HG02678 (cell line): ENCODE results near the gene SLC2A4RG.
A peak's percentile ranks its signal among the peaks of the same experiment; 100 is the strongest.

Experiments
- ATAC-seq: cut with Tn5 transposase; IDR thresholded peaks from one replicate; pipeline ENCODE4 v1.9.1; 2021; ENCODE audit warnings: mild to moderate bottlenecking, moderate library complexity; ENCODE audit not compliant: unreplicated experiment

Gene SLC2A4RG

GRCh38 chr20:63699466-63700198 lies 39.9 kb upstream of the SLC2A4RG start:
- no peak for ATAC-seq

- ATAC-seq = no peak
Measured at GRCh38 chr20:63700199-63701050, 39.2 kb upstream of the SLC2A4RG start.

GRCh38 chr20:63701051-63701328 lies 38.6 kb upstream of the SLC2A4RG start:
- ATAC-seq = no peak

GRCh38 chr20:63701329-63702035 lies 38.1 kb upstream of the SLC2A4RG start:
- ATAC-seq = no peak

- ATAC-seq = no peak
Measured at GRCh38 chr20:63702036-63702665, 37.4 kb upstream of the SLC2A4RG start.

- no peak for ATAC-seq
Measured at GRCh38 chr20:63702751-63703470, 36.7 kb upstream of the SLC2A4RG start.

GRCh38 chr20:63703471-63703975 lies 36.1 kb upstream of the SLC2A4RG start:
- no peak for ATAC-seq

GRCh38 chr20:63703976-63704748 lies 35.4 kb upstream of the SLC2A4RG start:
- ATAC-seq = no peak

- no peak for ATAC-seq
Measured at GRCh38 chr20:63704749-63705117, 34.8 kb upstream of the SLC2A4RG start.

- no peak for ATAC-seq
Measured at GRCh38 chr20:63705232-63706026, 34.1 kb upstream of the SLC2A4RG start.

GRCh38 chr20:63706027-63706695 lies 33.4 kb upstream of the SLC2A4RG start:
- ATAC-seq = no peak

- peak; percentile 14 for ATAC-seq
Measured at GRCh38 chr20:63706852-63707557, 32.6 kb upstream of the SLC2A4RG start.

GRCh38 chr20:63707558-63708300 lies 31.8 kb upstream of the SLC2A4RG start, which contains the start of the genes ARFRP1 and ZGPAT:
TSS of gene ARFRP1 (minus strand) at chr20:63707976. CDS start at chr20:63707091, 885 bp downstream.
TSS of gene ZGPAT (plus strand) at chr20:63708039. CDS start at chr20:63708581, 542 bp downstream.
- ATAC-seq = peak; percentile 80

- ATAC-seq = peak; percentile 7
Measured at GRCh38 chr20:63708301-63709148, 31.1 kb upstream of the SLC2A4RG start.

- ATAC-seq = no peak
Measured at GRCh38 chr20:63709149-63709527, 30.4 kb upstream of the SLC2A4RG start.

GRCh38 chr20:63711085-63711645 lies 28.4 kb upstream of the SLC2A4RG start:
- ATAC-seq = no peak
